DOHH2 (cell line): Measurements from ENCODE around the gene NDUFB11.

ENCODE experiments used
- EZH2phosphoT487 ChIP-seq: fragments of 200-600 bp; sonication (generic); IDR thresholded peaks from 2 replicates; pipeline ENCODE4 v1.6.1; 2017; ENCODE audit warnings: borderline replicate concordance, mild to moderate bottlenecking, antibody characterized with exemption, low read length, moderate library complexity, mixed read lengths
- TF ChIP-seq, protein P1 (sequence below): fragments of 200-600 bp; sonication (generic); IDR thresholded peaks from one replicate; pipeline ENCODE4 v1.5.1; 2014; ENCODE audit warnings: antibody characterized with exemption, mild to moderate bottlenecking, low read depth, low read length; ENCODE audit not compliant: poor library complexity, severe bottlenecking

DNA sequence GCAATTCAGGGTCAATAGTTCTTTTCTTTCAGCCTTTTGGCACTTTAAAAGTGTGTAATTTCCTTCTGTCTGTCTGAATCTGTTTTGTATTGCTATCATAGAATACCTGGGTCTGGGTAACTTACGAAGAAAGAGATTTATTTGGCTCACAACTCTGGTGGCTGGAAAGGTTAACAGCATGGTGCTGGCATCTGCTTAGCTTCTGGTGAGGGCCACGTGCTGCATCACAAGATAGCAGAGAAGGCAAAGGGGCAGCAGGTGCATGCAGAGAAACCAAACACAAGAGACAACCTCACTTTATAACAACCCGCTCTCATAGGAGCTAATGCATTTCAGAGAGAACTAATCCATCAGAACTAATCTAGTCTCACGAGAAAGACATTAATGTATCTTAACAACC lies 47.5 kb downstream of the NDUFB11 start:
- TF ChIP-seq, protein P1, sequence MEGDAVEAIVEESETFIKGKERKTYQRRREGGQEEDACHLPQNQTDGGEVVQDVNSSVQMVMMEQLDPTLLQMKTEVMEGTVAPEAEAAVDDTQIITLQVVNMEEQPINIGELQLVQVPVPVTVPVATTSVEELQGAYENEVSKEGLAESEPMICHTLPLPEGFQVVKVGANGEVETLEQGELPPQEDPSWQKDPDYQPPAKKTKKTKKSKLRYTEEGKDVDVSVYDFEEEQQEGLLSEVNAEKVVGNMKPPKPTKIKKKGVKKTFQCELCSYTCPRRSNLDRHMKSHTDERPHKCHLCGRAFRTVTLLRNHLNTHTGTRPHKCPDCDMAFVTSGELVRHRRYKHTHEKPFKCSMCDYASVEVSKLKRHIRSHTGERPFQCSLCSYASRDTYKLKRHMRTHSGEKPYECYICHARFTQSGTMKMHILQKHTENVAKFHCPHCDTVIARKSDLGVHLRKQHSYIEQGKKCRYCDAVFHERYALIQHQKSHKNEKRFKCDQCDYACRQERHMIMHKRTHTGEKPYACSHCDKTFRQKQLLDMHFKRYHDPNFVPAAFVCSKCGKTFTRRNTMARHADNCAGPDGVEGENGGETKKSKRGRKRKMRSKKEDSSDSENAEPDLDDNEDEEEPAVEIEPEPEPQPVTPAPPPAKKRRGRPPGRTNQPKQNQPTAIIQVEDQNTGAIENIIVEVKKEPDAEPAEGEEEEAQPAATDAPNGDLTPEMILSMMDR, result no peak
- no peak for TF ChIP-seq EZH2phosphoT487
